HepG2 (cell line): ENCODE data around the gene ARHGAP33. TPM values are rescaled to one million over a fixed set of nuclear protein-coding genes. Genes with fewer than 3 reads are reported as not detected.

ENCODE experiments used
- ATF1 ChIP-seq: IDR thresholded peaks from 2 replicates; pipeline ENCODE4 v1.6.1; 2016; ENCODE audit warnings: mild to moderate bottlenecking, control low read depth
- DMAP1 ChIP-seq: IDR thresholded peaks from 2 replicates; pipeline ENCODE4 v1.6.1; 2016
- FOXA3 ChIP-seq: IDR thresholded peaks from 2 replicates; pipeline ENCODE4 v1.6.1; 2016; ENCODE audit warnings: missing genetic modification reagents, missing compliant biosample characterization
- GATAD1 ChIP-seq: IDR thresholded peaks from 2 replicates; pipeline ENCODE4 v1.6.1; 2016; ENCODE audit warnings: missing genetic modification reagents, missing compliant biosample characterization
- HOXA3 ChIP-seq: sonication (generic); formaldehyde crosslinking; IDR thresholded peaks from 2 replicates; pipeline ENCODE4 v1.5.0; 2020; ENCODE audit warnings: missing genetic modification reagents
- MIER3 ChIP-seq: IDR thresholded peaks from 2 replicates; pipeline ENCODE4 v1.6.1; 2016; ENCODE audit warnings: missing compliant biosample characterization, borderline replicate concordance
- MXD3 ChIP-seq: IDR thresholded peaks from 2 replicates; pipeline ENCODE4 v1.6.1; 2016; ENCODE audit warnings: mild to moderate bottlenecking, missing biosample characterization, missing genetic modification reagents
- SALL1 ChIP-seq: sonication (generic); formaldehyde crosslinking; IDR thresholded peaks from 2 replicates; pipeline ENCODE4 v1.8.0; 2022; ENCODE audit warnings: mild to moderate bottlenecking, missing genetic modification reagents
- SOX6 ChIP-seq, 2 experiments: fragments of 450-650 bp in 1 of 2; sonication (generic) in 1 of 2; formaldehyde crosslinking in 1 of 2; IDR thresholded peaks; 2 replicates each; pipeline versions ENCODE4 v1.4.0 to v1.6.1; 2017 to 2020; ENCODE audit warnings: antibody characterized with exemption in 1 of 2, mild to moderate bottlenecking in 1 of 2, missing genetic modification reagents in 1 of 2
- SP5 ChIP-seq: IDR thresholded peaks from 2 replicates; pipeline ENCODE4 v1.6.1; 2016; ENCODE audit warnings: low read depth, borderline replicate concordance
- TERF1 ChIP-seq: sonication (generic); formaldehyde crosslinking; IDR thresholded peaks from 2 replicates; pipeline ENCODE4 v1.8.0; 2022; ENCODE audit warnings: mild to moderate bottlenecking, missing genetic modification reagents, moderate library complexity
- TP53 ChIP-seq: sonication (generic); formaldehyde crosslinking; conservative IDR thresholded peaks from 2 replicates; pipeline ENCODE4 v1.4.0; 2020; ENCODE audit warnings: missing genetic modification reagents
- XRCC5 ChIP-seq: fragments of 200-400 bp; formaldehyde crosslinking; optimal IDR thresholded peaks from 2 replicates; pipeline ENCODE3; 2017; ENCODE audit warnings: mild to moderate bottlenecking, low read length
- ZBTB38 ChIP-seq: sonication (generic); formaldehyde crosslinking; IDR thresholded peaks from 2 replicates; pipeline ENCODE4 v1.5.1; 2020; ENCODE audit warnings: mild to moderate bottlenecking, missing genetic modification reagents
- ZFP1 ChIP-seq: IDR thresholded peaks from 2 replicates; pipeline ENCODE4 v1.6.1; 2016
- ZNF253 ChIP-seq: sonication (generic); formaldehyde crosslinking; IDR thresholded peaks from 2 replicates; pipeline ENCODE4 v1.8.0; 2022; ENCODE audit warnings: mild to moderate bottlenecking, missing genetic modification reagents, borderline replicate concordance
- ZNF329 ChIP-seq: sonication (generic); formaldehyde crosslinking; IDR thresholded peaks from 2 replicates; pipeline ENCODE4 v1.9.0; 2021; ENCODE audit warnings: low read depth, mild to moderate bottlenecking, missing genetic modification reagents
- ZNF33A ChIP-seq: sonication (generic); formaldehyde crosslinking; IDR thresholded peaks from 2 replicates; pipeline ENCODE4 v1.5.1; 2020; ENCODE audit warnings: missing genetic modification reagents, mild to moderate bottlenecking, moderate library complexity, borderline replicate concordance
- ZNF468 ChIP-seq: sonication (generic); formaldehyde crosslinking; IDR thresholded peaks from 2 replicates; pipeline ENCODE4 v1.8.0; 2022; ENCODE audit warnings: mild to moderate bottlenecking, moderate library complexity, missing genetic modification reagents
- ZNF501 ChIP-seq: sonication (generic); formaldehyde crosslinking; IDR thresholded peaks from 2 replicates; pipeline ENCODE4 v1.5.1; 2020; ENCODE audit warnings: mild to moderate bottlenecking, moderate library complexity, missing genetic modification reagents
- ZNF569 ChIP-seq: sonication (generic); formaldehyde crosslinking; IDR thresholded peaks from 2 replicates; pipeline ENCODE4 v1.5.0; 2020; ENCODE audit warnings: mild to moderate bottlenecking, missing genetic modification reagents, moderate library complexity, borderline replicate concordance
- ZNF614 ChIP-seq: IDR thresholded peaks from 2 replicates; pipeline ENCODE4 v1.6.1; 2018; ENCODE audit warnings: missing biosample characterization, missing genetic modification reagents, inconsistent platforms, borderline replicate concordance
- ZNF674 ChIP-seq: sonication (generic); formaldehyde crosslinking; IDR thresholded peaks from 2 replicates; pipeline ENCODE4 v1.5.0; 2020; ENCODE audit warnings: low read depth, mild to moderate bottlenecking, missing genetic modification reagents
- ZNF709 ChIP-seq: sonication (generic); formaldehyde crosslinking; IDR thresholded peaks from 2 replicates; pipeline ENCODE4 v1.5.0; 2020; ENCODE audit warnings: mild to moderate bottlenecking, missing genetic modification reagents
- polyA plus RNA-seq, 8 experiments: library from polyadenylated mRNA; depleted of rRNA in 3 of 8; stranded (reverse) in 7 of 8; unstranded in 1 of 8; fragments of >200 nt; fragmentation: Illumina TruSeq in 4 of 8; extraction: Trizol in 4 of 8; gene quantifications; 2 replicates each; pipeline versions ENCODE4 v1.2.1 to v1.2.3, GENCODE V29; 2011 to 2016; ENCODE audit warnings: low read depth in 4 of 8, missing spikeins in 1 of 8, mixed read lengths in 1 of 8; ENCODE audit not compliant: insufficient read depth in 1 of 8
- total RNA-seq, 5 experiments: library from RNA; depleted of rRNA; stranded (reverse); fragments of >200 nt; fragmentation: Illumina TruSeq; extraction: Trizol; gene quantifications; 2 replicates each; pipeline ENCODE4 v1.2.3, GENCODE V29; 2016; ENCODE audit warnings: low read depth in 1 of 5
- TF ChIP-seq, protein P1 (sequence below): sonication (generic); formaldehyde crosslinking; IDR thresholded peaks from 2 replicates; pipeline ENCODE4 v1.4.0; 2020; ENCODE audit warnings: mild to moderate bottlenecking, missing genetic modification reagents
- TF ChIP-seq, protein P2 (sequence below): sonication (generic); formaldehyde crosslinking; IDR thresholded peaks from 2 replicates; pipeline ENCODE4 v1.4.0; 2020; ENCODE audit warnings: mild to moderate bottlenecking, low read depth, missing genetic modification reagents
- TF ChIP-seq, protein P3 (sequence below): sonication (generic); formaldehyde crosslinking; IDR thresholded peaks from 2 replicates; pipeline ENCODE4 v1.8.1; 2023; ENCODE audit warnings: mild to moderate bottlenecking, missing genetic modification reagents, borderline replicate concordance
- TF ChIP-seq, protein P4 (sequence below): sonication (generic); formaldehyde crosslinking; IDR thresholded peaks from 2 replicates; pipeline ENCODE4 v1.5.0; 2020; ENCODE audit warnings: missing genetic modification reagents, mild to moderate bottlenecking, borderline replicate concordance

The ARHGAP33 gene
- total and polyA plus RNA-seq, 2 of the 13 experiments (the other 11 are each of a cell fraction or from before 2014, with no cell fraction given): 1.3 to 2.7 TPM

- no peak for TF ChIP-seq ZNF33A (CRISPR knock-in tag)
- no peak for TF ChIP-seq MIER3 (CRISPR knock-in tag)
- TF ChIP-seq XRCC5: no peak
- no peak for TF ChIP-seq ATF1 (CRISPR knock-in tag)
- 0 out of 2 replicates have a peak, but pooled peaks have one; percentile 63 for TF ChIP-seq ZNF468 (CRISPR knock-in tag)
- peak; percentile 46 for TF ChIP-seq ZNF501 (CRISPR knock-in tag)
- peak; percentile 58; the same call in 1 of the 2 replicates for TF ChIP-seq MXD3 (CRISPR knock-in tag)
- TF ChIP-seq, protein P1, sequence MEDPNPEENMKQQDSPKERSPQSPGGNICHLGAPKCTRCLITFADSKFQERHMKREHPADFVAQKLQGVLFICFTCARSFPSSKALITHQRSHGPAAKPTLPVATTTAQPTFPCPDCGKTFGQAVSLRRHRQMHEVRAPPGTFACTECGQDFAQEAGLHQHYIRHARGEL (CRISPR knock-in tag): no peak
- peak; percentile 59 for TF ChIP-seq HOXA3 (CRISPR knock-in tag)
- TF ChIP-seq GATAD1 (CRISPR knock-in tag): 0 out of 2 replicates have a peak, but pooled peaks have one; percentile 10
- TF ChIP-seq ZFP1: no peak
- no peak for TF ChIP-seq TP53
- TF ChIP-seq TERF1 (CRISPR knock-in tag): no peak
- peak; percentile 8; the same call in 1 of the 2 replicates for TF ChIP-seq FOXA3 (CRISPR knock-in tag)
- no peak for TF ChIP-seq ZNF253 (CRISPR knock-in tag)
- TF ChIP-seq, protein P2, sequence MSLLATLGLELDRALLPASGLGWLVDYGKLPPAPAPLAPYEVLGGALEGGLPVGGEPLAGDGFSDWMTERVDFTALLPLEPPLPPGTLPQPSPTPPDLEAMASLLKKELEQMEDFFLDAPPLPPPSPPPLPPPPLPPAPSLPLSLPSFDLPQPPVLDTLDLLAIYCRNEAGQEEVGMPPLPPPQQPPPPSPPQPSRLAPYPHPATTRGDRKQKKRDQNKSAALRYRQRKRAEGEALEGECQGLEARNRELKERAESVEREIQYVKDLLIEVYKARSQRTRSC (CRISPR knock-in tag): 0 out of 2 replicates have a peak, but pooled peaks have one; percentile 18
- TF ChIP-seq ZNF709: 0 out of 2 replicates have a peak, but pooled peaks have one; percentile 27
- peak; percentile 61 for TF ChIP-seq SALL1 (CRISPR knock-in tag)
- no peak for TF ChIP-seq SOX6 (IDR thresholded peaks at IDR 0.05)
- TF ChIP-seq SOX6 (CRISPR knock-in tag; IDR thresholded peaks at IDR 0.05): no peak
- TF ChIP-seq ZNF329 (CRISPR knock-in tag): 0 out of 2 replicates have a peak, but pooled peaks have one; percentile 33
- TF ChIP-seq ZNF674 (CRISPR knock-in tag): no peak
- 0 out of 2 replicates have a peak, but pooled peaks have one; percentile 15 for TF ChIP-seq ZBTB38 (CRISPR knock-in tag)
- TF ChIP-seq SP5 (CRISPR knock-in tag): no peak
- no peak for TF ChIP-seq DMAP1
- TF ChIP-seq, protein P3, sequence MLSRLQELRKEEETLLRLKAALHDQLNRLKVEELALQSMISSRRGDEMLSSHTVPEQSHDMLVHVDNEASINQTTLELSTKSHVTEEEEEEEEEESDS (CRISPR knock-in tag): no peak
- TF ChIP-seq ZNF614 (CRISPR knock-in tag): no peak
- no peak for TF ChIP-seq ZNF569 (CRISPR knock-in tag)
- TF ChIP-seq, protein P4, sequence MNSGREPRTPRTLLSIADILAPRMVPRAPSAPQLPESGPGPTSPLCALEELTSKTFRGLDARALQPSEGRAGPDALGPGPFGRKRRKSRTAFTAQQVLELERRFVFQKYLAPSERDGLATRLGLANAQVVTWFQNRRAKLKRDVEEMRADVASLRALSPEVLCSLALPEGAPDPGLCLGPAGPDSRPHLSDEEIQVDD: no peak
These were observed 22.3 kb downstream of the ARHGAP33 start (continued) for GRCh38 chr19:35797663-35798062.
